GM13977 (cell line): Measurements from ENCODE around the gene NPC1L1.

Experiments used
- DNase-seq: peaks from one replicate; pipeline ENCODE4 v3.0.0; 2012; ENCODE audit warnings: low spot score
- CTCF ChIP-seq: IDR thresholded peaks from 2 replicates; pipeline ENCODE4 v1.5.1; 2012; ENCODE audit warnings: mild to moderate bottlenecking, control low read depth; ENCODE audit not compliant: insufficient read depth; ENCODE audit errors: extremely low read depth, missing control alignments
- in situ Hi-C: fragments of 300-500 bp; cut with MboI; formaldehyde crosslinking; loops from one replicate; pipeline ENCODE4 v1.12.0; 2022; ENCODE audit warnings: low sequenced_read_pairs, low pct_unique_long_range_greater_than_20kb, mixed read lengths, inconsistent platforms; ENCODE audit not compliant: unreplicated experiment

The NPC1L1 gene

GRCh38 chr7:44581879-44582603 lies 40.9 kb upstream of the NPC1L1 start, which contains the start of gene TMED4:
Gene TMED4, minus strand, starts transcription at chr7:44582231. Its CDS starts 25 bp downstream, at chr7:44582206.
- in situ Hi-C loops: loop anchor here (10.0 to 25.0 kb wide), 2 partner anchors 263 to 555 kb away; partner anchors contain the start of gene H2AZ2
- TF ChIP-seq CTCF: no peak
- peak; percentile 100 for DNase-seq

DNA sequence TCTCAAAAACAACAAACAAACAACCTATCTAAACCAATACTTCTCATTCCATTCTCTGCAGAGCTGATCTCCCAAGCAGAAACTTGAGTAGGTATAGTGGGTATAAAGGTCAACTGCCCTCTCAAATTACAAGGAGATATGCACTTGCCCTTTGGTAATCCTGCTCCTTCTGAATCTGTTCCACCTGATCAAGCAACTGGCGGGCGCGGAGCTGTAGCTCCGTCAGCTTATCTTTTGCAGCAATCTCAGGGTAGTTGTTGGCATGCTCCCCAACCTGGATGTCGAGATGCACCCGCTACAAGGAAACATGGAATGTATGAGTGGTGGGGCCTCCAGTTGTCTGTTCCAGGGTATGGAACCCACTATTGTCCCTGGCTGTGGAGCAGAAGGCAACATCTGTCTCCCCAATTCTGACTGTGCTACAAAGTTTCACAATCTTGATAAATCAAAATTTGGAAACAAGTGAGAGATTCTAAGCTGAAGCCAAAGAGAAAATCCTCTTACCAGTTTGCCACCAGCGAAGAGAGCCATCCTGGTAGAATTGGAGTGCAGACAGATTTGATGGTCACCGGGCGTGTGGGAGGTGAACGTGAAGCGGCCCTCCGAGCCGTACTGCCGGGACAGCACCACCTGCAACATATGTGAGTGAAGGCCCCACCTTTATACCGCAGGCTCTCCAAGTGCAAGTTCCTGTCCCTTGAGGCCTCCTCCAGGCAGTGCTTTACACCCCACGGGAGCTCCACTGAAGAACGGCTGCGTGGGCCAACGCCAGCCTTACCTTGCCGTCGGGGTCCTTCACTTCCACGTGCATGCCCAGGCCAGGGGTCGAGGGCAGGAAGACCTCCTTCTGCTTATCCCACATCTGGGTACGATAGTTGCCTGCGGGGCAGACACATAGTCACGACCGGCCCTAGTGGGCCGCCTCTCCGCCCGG lies 40.1 kb upstream of the NPC1L1 start:
- in situ Hi-C loops: loop anchor here (10.0 to 25.0 kb wide), 2 partner anchors 264 to 556 kb away; partner anchors contain the start of gene H2AZ2
- no peak for TF ChIP-seq CTCF
- peak; percentile 61 for DNase-seq

GRCh38 chr7:44576228-44576627 lies 35.1 kb upstream of the NPC1L1 start:
- TF ChIP-seq CTCF: no peak
- no peak for DNase-seq
- in situ Hi-C loops: loop anchor here (25.0 kb wide), 1 partner anchor 561 kb away; no protein-coding TSS in a partner anchor

DNA sequence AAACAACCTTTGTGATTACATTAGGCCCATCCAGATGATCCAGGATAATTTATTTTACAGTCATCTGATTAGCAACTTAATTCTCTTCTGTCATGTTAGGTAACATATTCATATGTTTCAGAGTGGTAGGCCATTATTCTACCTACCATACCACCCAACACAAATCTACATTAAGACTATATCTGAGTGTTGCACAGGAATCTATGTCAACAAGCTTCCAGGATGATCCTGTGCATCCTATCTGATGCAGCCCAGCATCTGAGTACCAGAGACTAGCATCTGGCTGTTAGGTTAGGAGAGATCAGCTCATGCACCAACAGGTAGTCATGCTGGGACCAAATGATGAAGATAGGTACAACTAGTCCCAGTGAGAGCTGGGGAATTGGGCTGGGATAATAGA lies 33.9 kb upstream of the NPC1L1 start:
- DNase-seq: no peak
- in situ Hi-C loops: loop anchor here (25.0 kb wide), 1 partner anchor 562 kb away; no protein-coding TSS in a partner anchor
- no peak for TF ChIP-seq CTCF

- no peak for DNase-seq
- in situ Hi-C loops: no loop called here
- no peak for TF ChIP-seq CTCF
Observed at GRCh38 chr7:44574287-44574872, 33.2 kb upstream of the NPC1L1 start.
